Suprapubic skin (tissue), 4 donors: ENCODE measurements around the gene ZBTB16. TPM values are rescaled to one million over a fixed set of nuclear protein-coding genes. Genes with fewer than 3 reads are reported as not detected.

Experiments used
- DNase-seq, 2 donors: peaks; one replicate each; pipeline ENCODE4 v3.0.0-alpha.2; 2019; ENCODE audit warnings: low spot score in 2 of 2
- H3K27ac ChIP-seq: fragments of 200-600 bp; sonication (generic); one replicate; pipeline ENCODE4 v1.5.1; 2019
- H3K27me3 ChIP-seq: fragments of 200-600 bp; sonication (generic); one replicate; pipeline ENCODE4 v1.5.1; 2019
- H3K36me3 ChIP-seq: fragments of 200-600 bp; sonication (generic); one replicate; pipeline ENCODE4 v1.5.1; 2019
- H3K4me1 ChIP-seq: fragments of 200-600 bp; sonication (generic); one replicate; pipeline ENCODE4 v1.5.1; 2019
- H3K4me3 ChIP-seq: fragments of 200-600 bp; sonication (generic); one replicate; pipeline ENCODE4 v1.5.1; 2019; ENCODE audit warnings: mild to moderate bottlenecking
- H3K9me3 ChIP-seq: fragments of 200-600 bp; sonication (generic); one replicate; pipeline ENCODE4 v1.5.1; 2019
- CTCF ChIP-seq, 2 donors: fragments of 200-600 bp in 1 of 2; fragments of 450-650 bp in 1 of 2; sonication (generic) in 1 of 2; IDR thresholded peaks; one replicate each; pipeline ENCODE4 v1.5.1; 2016 to 2019; ENCODE audit warnings: antibody characterized with exemption in 2 of 2, mild to moderate bottlenecking in 1 of 2, moderate library complexity in 1 of 2
- EP300 ChIP-seq: sonication (generic); formaldehyde crosslinking; IDR thresholded peaks from one replicate; pipeline ENCODE4 v1.6.1; 2017; ENCODE audit warnings: antibody characterized with exemption
- POLR2A ChIP-seq, 2 donors: fragments of 450-650 bp; IDR thresholded peaks; one replicate each; pipeline ENCODE4 v1.6.1; 2017; ENCODE audit warnings: antibody characterized with exemption in 2 of 2, mild to moderate bottlenecking in 2 of 2, moderate library complexity in 2 of 2
- POLR2AphosphoS5 ChIP-seq, 3 donors: sonication (generic); formaldehyde crosslinking; IDR thresholded peaks; one replicate each; pipeline ENCODE4 v1.6.1; 2017; ENCODE audit warnings: antibody characterized with exemption in 3 of 3
- WGBS: methylation state at CpG from one replicate; pipeline ENCODE4 v1.1.5; 2018; 5-methylcytosine and 5-hydroxymethylcytosine counted together
- total RNA-seq, 4 donors: library from RNA; depleted of rRNA; stranded (reverse); fragments of >200 nt; gene quantifications; one replicate each; pipeline ENCODE4 v1.1.0, GENCODE V29; 2016

The ZBTB16 gene
- total RNA-seq, 4 donors from 2014 or later: 142 to 474 (median 232) TPM

- TF ChIP-seq POLR2AphosphoS5 (IDR thresholded peaks at IDR 0.05): no peak
- Histone ChIP-seq H3K4me3 (no peak overlapping the region), H3K27ac (no peak overlapping the region), H3K36me3 (peaks cover 59% of the 10 kb centered on the region), H3K27me3 (no peaks in the 10 kb centered on the region), H3K9me3 (no peaks in the 10 kb centered on the region), H3K4me1 (peaks cover 12% of the 10 kb centered on the region)
- no peak for DNase-seq
- WGBS: 92% methylated on average over 20 of the region's 20 CpGs
Observed at GRCh38 chr11:114211444-114212121, 152.1 kb downstream of the ZBTB16 start.

GRCh38 chr11:114213622-114214021 lies 154.1 kb downstream of the ZBTB16 start:
- peaks cover 42% of the 10 kb centered on the region for H3K36me3 ChIP-seq
- no peaks in the 10 kb centered on the region for H3K27me3 ChIP-seq
- WGBS: 91% methylated on average over 2 of the region's 2 CpGs
- peaks cover 30% of the 10 kb centered on the region for H3K4me1 ChIP-seq
- H3K4me3 ChIP-seq: no peak overlapping the region
- TF ChIP-seq POLR2AphosphoS5 (IDR thresholded peaks at IDR 0.05) (no peak), EP300 (no peak), POLR2A (IDR thresholded peaks at IDR 0.05) (no peak), CTCF (IDR thresholded peaks at IDR 0.05) (no peak)
- no peaks in the 10 kb centered on the region for H3K9me3 ChIP-seq
- DNase-seq: no peak
- H3K27ac ChIP-seq: no peak overlapping the region

- Histone ChIP-seq H3K27me3 (no peaks in the 10 kb centered on the region), H3K4me3 (no peak overlapping the region), H3K27ac (no peak overlapping the region), H3K4me1 (peaks cover 35% of the 10 kb centered on the region), H3K36me3 (peaks cover 31% of the 10 kb centered on the region), H3K9me3 (no peaks in the 10 kb centered on the region)
- WGBS: 97% methylated on average over 3 of the region's 3 CpGs
- TF ChIP-seq EP300: no peak
- TF ChIP-seq POLR2A (IDR thresholded peaks at IDR 0.05): no peak
- TF ChIP-seq POLR2AphosphoS5 (IDR thresholded peaks at IDR 0.05): no peak
- no peak for TF ChIP-seq CTCF (IDR thresholded peaks at IDR 0.05)
- no peak for DNase-seq
Observed at GRCh38 chr11:114215428-114215827, 155.9 kb downstream of the ZBTB16 start.

GRCh38 chr11:114215871-114216795 lies 156.6 kb downstream of the ZBTB16 start:
- Histone ChIP-seq H3K9me3 (no peaks in the 10 kb centered on the region), H3K36me3 (peaks cover 26% of the 10 kb centered on the region), H3K27me3 (no peaks in the 10 kb centered on the region), H3K4me1 (peaks cover 35% of the 10 kb centered on the region), H3K4me3 (no peak overlapping the region), H3K27ac (no peak overlapping the region)
- 87% methylated on average over 6 of the region's 6 CpGs for whole genome bisulfite sequencing
- no peak for DNase-seq
- TF ChIP-seq EP300: no peak
- no peak for TF ChIP-seq POLR2AphosphoS5 (IDR thresholded peaks at IDR 0.05)
- TF ChIP-seq CTCF (IDR thresholded peaks at IDR 0.05): no peak
- no peak for TF ChIP-seq POLR2A (IDR thresholded peaks at IDR 0.05)

GRCh38 chr11:114216796-114217180 lies 157.3 kb downstream of the ZBTB16 start:
- 55% methylated on average over 2 of the region's 2 CpGs for WGBS
- no peak overlapping the region for H3K27ac ChIP-seq
- TF ChIP-seq POLR2AphosphoS5 (IDR thresholded peaks at IDR 0.05) (no peak), POLR2A (IDR thresholded peaks at IDR 0.05) (no peak), CTCF (IDR thresholded peaks at IDR 0.05) (no peak), EP300 (no peak)
- H3K27me3 ChIP-seq: no peaks in the 10 kb centered on the region
- H3K9me3 ChIP-seq: no peaks in the 10 kb centered on the region
- H3K4me1 ChIP-seq: peaks cover 35% of the 10 kb centered on the region
- no peak overlapping the region for H3K4me3 ChIP-seq
- DNase-seq: no peak
- peaks cover 19% of the 10 kb centered on the region for H3K36me3 ChIP-seq
